GM12873 (cell line): ENCODE data around the gene CNTN5.

Source experiments
- TF ChIP-seq, protein P1 (sequence below): IDR thresholded peaks from 2 replicates; pipeline ENCODE4 v1.5.1; 2012; ENCODE audit warnings: low read depth, mild to moderate bottlenecking, moderate library complexity, low read length, control low read depth; ENCODE audit not compliant: insufficient read depth; ENCODE audit errors: missing control alignments

The CNTN5 gene

DNA sequence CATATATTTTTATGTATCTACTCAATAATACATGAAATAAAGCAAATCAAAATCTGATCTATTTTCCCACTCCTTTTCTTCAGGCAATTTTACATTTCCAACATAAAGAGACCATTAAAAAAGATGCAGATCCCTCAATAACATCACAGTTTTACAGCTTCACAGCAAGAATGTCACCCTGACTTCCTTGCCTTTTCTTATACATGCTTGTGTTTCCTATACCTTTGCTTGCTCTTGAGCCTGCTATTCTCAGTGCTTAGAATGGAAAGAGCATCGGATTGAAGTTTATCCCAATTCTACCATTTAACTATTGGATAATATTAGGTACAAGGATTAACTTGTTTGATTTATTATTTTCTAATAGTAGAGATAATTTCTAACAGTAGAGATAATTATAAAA, 176.7 kb downstream of the CNTN5 start:
- TF ChIP-seq, protein P1, sequence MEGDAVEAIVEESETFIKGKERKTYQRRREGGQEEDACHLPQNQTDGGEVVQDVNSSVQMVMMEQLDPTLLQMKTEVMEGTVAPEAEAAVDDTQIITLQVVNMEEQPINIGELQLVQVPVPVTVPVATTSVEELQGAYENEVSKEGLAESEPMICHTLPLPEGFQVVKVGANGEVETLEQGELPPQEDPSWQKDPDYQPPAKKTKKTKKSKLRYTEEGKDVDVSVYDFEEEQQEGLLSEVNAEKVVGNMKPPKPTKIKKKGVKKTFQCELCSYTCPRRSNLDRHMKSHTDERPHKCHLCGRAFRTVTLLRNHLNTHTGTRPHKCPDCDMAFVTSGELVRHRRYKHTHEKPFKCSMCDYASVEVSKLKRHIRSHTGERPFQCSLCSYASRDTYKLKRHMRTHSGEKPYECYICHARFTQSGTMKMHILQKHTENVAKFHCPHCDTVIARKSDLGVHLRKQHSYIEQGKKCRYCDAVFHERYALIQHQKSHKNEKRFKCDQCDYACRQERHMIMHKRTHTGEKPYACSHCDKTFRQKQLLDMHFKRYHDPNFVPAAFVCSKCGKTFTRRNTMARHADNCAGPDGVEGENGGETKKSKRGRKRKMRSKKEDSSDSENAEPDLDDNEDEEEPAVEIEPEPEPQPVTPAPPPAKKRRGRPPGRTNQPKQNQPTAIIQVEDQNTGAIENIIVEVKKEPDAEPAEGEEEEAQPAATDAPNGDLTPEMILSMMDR, result no peak

DNA sequence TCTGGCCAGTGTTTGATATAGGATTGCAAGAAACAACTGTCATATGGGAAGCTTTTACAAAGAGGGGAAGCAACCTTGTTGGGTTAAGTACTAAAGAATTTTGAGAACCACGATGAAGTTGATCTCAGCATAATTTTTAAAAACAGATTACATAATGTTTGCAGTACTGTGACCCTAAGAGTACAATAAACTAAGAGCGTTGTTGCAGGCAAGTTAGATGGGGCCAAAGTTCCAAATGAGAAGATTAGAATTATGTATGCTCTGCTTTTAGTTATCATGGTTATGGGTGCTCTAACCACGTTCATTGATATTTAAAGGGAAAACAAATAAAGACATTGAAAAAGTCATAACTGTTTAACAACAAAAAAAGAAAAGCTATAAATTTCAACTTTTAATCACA, 177.5 kb downstream of the CNTN5 start:
- TF ChIP-seq, protein P1, result no peak

DNA sequence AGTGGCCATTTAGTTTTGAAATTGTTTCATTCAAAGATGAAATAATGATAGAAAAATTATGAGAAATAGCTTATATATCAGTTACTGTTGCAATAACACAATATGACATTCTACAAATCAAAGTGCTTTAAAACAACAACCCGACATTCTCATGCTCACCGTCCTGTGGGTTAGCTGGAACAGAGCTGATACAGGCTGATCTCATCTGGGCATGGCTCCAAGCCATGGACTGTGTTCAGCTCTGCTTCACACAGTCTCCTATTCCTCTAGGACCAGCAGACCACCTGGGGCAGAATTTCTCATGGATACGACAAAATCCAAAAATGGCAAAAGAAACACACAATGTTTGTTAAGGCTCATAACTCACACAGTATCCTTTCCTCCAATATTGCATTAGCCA, 178.6 kb downstream of the CNTN5 start:
- TF ChIP-seq, protein P1, result no peak

GRCh38 chr11:99200720-99201119, 180.0 kb downstream of the CNTN5 start:
- TF ChIP-seq, protein P1, result no peak

DNA sequence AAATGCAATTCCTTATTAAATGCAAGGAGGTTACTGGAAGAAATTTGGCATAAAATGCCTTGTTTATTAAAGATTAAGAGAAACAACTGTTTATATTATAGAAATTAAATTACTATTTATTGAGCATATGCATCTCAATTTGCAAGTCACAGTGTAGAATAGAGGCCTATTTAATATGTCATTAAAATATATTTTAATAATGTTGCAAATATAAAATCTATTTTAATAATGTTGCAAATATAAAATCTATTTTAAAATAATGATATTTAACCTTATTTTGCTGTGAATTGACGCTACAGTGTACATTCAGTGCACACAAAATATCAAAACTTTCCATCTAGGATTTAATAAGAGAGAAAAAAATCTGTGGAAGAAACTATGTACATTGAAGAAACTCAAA, 188.1 kb downstream of the CNTN5 start:
- TF ChIP-seq, protein P1, result no peak

DNA sequence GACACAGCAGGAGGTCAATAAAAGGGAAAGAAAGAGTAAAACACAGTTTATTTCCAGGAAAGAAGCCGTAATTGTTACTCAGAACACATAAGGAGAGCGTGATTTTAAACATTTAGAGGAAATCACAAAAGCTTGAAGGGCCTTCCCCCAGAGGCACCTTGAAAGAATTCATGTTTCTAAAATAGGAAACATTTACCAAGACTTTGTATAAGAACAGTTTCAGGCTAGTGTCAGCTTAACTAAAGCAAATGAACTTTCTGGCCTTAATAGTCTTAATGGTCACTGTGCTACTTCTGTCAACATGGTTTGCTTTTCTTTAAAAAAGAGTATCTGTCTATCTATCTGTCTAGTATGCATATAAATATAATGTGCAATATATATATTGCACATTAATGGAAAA, 208.8 kb downstream of the CNTN5 start:
- TF ChIP-seq, protein P1, result no peak

DNA sequence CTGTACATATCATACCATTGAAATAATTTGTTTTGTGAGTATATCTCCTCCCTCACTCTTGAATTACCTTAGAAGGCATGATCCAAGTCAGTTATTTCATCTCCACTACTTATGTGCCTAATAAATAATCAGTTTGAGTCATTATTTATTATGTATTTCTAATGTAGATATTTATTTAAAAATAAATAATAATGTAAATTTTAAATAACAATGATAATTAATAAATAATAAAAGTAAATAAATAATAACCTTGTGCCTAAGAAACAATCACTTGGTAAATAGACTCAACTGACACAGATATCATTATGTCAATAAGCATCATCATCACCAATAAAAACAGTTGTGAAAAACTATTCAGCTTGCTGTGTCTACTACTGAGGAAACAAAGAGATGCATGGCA, 213.8 kb downstream of the CNTN5 start:
- TF ChIP-seq, protein P1, result no peak
